ENCODE results near the gene AGAP2.
"Not testable (repeated sequence)": the region's sequence is repeated elsewhere in the genome, so short reads cannot be mapped to it uniquely, and the experiment has no call there.

Gene AGAP2

DNA sequence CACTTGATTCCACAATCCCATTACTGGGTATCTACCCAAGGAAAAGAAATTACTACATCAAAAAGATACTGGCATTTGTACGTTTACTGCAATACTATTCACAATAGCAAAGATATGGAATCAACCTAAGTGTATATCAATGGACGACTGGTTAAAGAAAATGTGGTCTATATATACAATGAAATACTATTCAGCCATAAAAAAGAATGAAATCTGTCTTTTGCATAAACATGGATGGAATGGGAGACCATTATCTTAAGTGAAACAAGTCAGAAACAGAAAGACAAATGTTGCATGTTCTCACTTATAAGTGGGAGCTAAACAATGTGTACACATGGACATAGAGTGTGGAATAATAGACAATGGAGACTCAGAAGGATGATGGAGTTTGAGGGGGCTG lies 49.6 kb downstream of the AGAP2 start:
- H3K9me3 ChIP-seq (ENCODE audit: control insufficient read depth in 5 of 5, low read length in 5 of 5) = no peaks in the 10 kb centered on the region
- H3K9ac ChIP-seq (ENCODE audit: low read length in 5 of 5) = no peak overlapping the region
- H3K4me3 ChIP-seq (ENCODE audit: low read depth in 1 of 5, low read length in 5 of 5) = no peak overlapping the region
- no peaks in the 10 kb centered on the region for H3K36me3 ChIP-seq (ENCODE audit: control insufficient read depth in 5 of 5, insufficient read depth in 5 of 5, low read length in 5 of 5)
- peaks cover 0 to 6% (median 2%) of the 10 kb centered on the region in 5 donors for H3K27me3 ChIP-seq (ENCODE audit: control insufficient read depth in 5 of 5, insufficient read depth in 4 of 5, low read length in 5 of 5)
- H3K4me1 ChIP-seq (ENCODE audit: control insufficient read depth in 5 of 5, insufficient read depth in 5 of 5, low read length in 5 of 5) = peaks cover 0 to 5% (median 5%) of the 10 kb centered on the region in 5 donors
- no peak overlapping the region for H3K27ac ChIP-seq (ENCODE audit: low read depth, low read length)

DNA sequence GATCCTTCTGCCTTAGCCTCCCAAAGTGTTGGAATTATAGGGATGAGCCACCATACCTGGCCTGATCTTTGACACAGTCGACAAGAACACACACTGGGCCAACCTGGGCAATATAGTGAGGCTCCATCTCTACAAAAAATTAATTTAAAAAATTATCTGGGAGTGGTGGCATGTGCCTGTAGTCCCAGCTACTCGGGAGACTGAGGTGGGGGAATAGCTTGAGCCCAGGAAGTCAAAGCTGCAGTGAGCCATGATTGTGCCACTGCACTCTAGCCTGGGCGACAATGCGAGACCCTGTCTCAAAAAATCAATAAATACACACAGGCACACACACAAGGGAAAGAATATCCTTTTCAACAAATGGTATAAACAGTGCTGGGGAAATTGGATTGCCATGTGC lies 50.7 kb downstream of the AGAP2 start:
- H3K4me1 ChIP-seq (ENCODE audit: control insufficient read depth in 5 of 5, insufficient read depth in 5 of 5, low read length in 5 of 5) = no peaks in the 10 kb centered on the region
- no peaks in the 10 kb centered on the region for H3K36me3 ChIP-seq (ENCODE audit: control insufficient read depth in 5 of 5, insufficient read depth in 5 of 5, low read length in 5 of 5)
- no peak overlapping the region for H3K27ac ChIP-seq (ENCODE audit: low read depth, low read length)
- H3K27me3 ChIP-seq (ENCODE audit: control insufficient read depth in 5 of 5, insufficient read depth in 4 of 5, low read length in 5 of 5) = peaks cover 0 to 6% (median 2%) of the 10 kb centered on the region in 5 donors
- H3K9me3 ChIP-seq (ENCODE audit: control insufficient read depth in 5 of 5, low read length in 5 of 5) = no peaks in the 10 kb centered on the region
- no peak overlapping the region for H3K9ac ChIP-seq (ENCODE audit: low read length in 5 of 5)
- H3K4me3 ChIP-seq (ENCODE audit: low read depth in 1 of 5, low read length in 5 of 5) = no peak overlapping the region

DNA sequence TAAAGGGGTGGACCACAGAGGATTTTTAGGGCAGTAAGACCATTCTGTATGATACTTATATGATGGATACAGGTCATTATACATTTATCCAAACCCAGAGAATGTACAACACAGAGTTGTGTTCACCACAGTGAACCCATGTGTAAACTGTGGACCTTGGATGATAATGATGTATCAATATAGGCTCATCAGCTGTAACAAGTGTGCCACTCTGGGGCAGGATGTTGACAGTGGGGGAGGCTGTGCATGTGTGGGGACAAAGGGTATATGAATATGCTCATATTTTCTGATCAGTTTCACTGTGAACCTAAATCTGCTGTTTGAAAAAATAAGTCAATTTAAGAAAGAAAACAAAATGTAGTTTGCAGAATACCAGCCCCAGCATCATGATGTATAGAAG lies 58.8 kb downstream of the AGAP2 start:
- Histone ChIP-seq H3K4me1 (ENCODE audit: control insufficient read depth in 5 of 5, insufficient read depth in 5 of 5, low read length in 5 of 5) (no peaks in the 10 kb centered on the region), H3K9me3 (ENCODE audit: control insufficient read depth in 5 of 5, low read length in 5 of 5) (peaks cover 0 to 13% (median 2%) of the 10 kb centered on the region in 5 donors), H3K4me3 (ENCODE audit: low read depth in 1 of 5, low read length in 5 of 5) (no peak overlapping the region), H3K27me3 (ENCODE audit: control insufficient read depth in 5 of 5, insufficient read depth in 4 of 5, low read length in 5 of 5) (peaks cover 0 to 5% (median 0%) of the 10 kb centered on the region in 5 donors), H3K36me3 (ENCODE audit: control insufficient read depth in 5 of 5, insufficient read depth in 5 of 5, low read length in 5 of 5) (no peaks in the 10 kb centered on the region), H3K9ac (ENCODE audit: low read length in 5 of 5) (no peak overlapping the region), H3K27ac (ENCODE audit: low read depth, low read length) (no peak overlapping the region)

DNA sequence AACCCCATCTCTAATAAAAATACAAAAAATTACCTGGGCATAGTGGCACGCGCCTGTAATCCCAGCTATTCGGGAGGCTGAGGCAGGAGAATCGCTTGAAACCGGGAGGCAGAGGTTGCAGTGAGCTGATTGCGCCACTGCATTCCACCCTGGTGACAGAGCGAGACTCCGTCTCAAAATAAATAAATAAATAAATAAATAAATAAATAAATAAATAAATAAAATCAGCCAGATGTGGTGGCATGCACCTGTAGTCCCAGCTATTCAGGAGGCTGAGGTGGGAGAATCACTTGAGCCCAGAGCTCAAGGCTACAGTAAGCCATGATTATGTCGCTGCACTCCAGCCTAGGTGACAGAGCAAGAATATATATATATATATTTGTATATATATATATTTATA lies 60.6 kb downstream of the AGAP2 start:
- not testable (repeated sequence) for H3K27me3 ChIP-seq (ENCODE audit: control insufficient read depth in 5 of 5, insufficient read depth in 4 of 5, low read length in 5 of 5); H3K4me3 ChIP-seq (ENCODE audit: low read depth in 1 of 5, low read length in 5 of 5); H3K9ac ChIP-seq (ENCODE audit: low read length in 5 of 5); H3K36me3 ChIP-seq (ENCODE audit: control insufficient read depth in 5 of 5, insufficient read depth in 5 of 5, low read length in 5 of 5); H3K27ac ChIP-seq (ENCODE audit: low read depth, low read length); H3K4me1 ChIP-seq (ENCODE audit: control insufficient read depth in 5 of 5, insufficient read depth in 5 of 5, low read length in 5 of 5)
- peaks cover 0 to 13% (median 2%) of the 10 kb centered on the region in 5 donors for H3K9me3 ChIP-seq (ENCODE audit: control insufficient read depth in 5 of 5, low read length in 5 of 5)

DNA sequence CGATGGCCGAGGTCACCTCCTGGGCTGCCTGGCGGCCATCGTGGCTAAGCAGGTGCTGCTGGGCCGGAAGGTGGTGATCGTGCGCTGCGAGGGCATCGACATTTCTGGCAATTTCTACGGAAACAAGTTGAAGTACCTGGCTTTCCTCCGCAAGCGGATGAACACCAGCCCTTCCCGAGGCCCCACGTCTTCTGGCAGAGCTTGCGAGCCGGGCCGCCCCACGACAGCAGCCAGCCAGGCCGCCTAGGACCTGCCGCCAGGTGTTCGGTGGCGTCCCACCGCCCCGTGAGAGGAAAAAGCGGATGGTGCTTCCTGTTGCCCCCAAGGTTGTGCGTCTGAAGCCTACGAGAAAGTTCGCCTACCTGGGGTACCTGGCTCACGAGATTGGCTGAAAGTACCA lies 63.9 kb downstream of the AGAP2 start:
- no peak overlapping the region for H3K4me3 ChIP-seq (ENCODE audit: low read depth in 1 of 5, low read length in 5 of 5)
- H3K36me3 ChIP-seq (ENCODE audit: control insufficient read depth in 5 of 5, insufficient read depth in 5 of 5, low read length in 5 of 5) = no peaks in the 10 kb centered on the region
- peaks cover 0 to 4% (median 0%) of the 10 kb centered on the region in 5 donors for H3K27me3 ChIP-seq (ENCODE audit: control insufficient read depth in 5 of 5, insufficient read depth in 4 of 5, low read length in 5 of 5)

More for the DNA sequence above, 63.9 kb downstream of the AGAP2 start:
- Histone ChIP-seq H3K4me1 (ENCODE audit: control insufficient read depth in 5 of 5, insufficient read depth in 5 of 5, low read length in 5 of 5) (no peaks in the 10 kb centered on the region), H3K9ac (ENCODE audit: low read length in 5 of 5) (no peak overlapping the region), H3K27ac (ENCODE audit: low read depth, low read length) (no peak overlapping the region), H3K9me3 (ENCODE audit: control insufficient read depth in 5 of 5, low read length in 5 of 5) (no peaks in the 10 kb centered on the region)

Measured in subcutaneous abdominal adipose tissue (tissue), 5 donors.